ENCODE data around the gene LHFPL6.

Gene LHFPL6

GRCh38 chr13:39602614-39603366 is at the start of gene LHFPL6:
TSS of gene LHFPL6 (minus strand) at chr13:39603193.
- DNase-seq, result peak; percentile 41

GRCh38 chr13:39646122-39646521 is 43.1 kb upstream of the LHFPL6 start:
- no peak for DNase-seq

GRCh38 chr13:39641645-39642044 is 38.7 kb upstream of the LHFPL6 start:
- no peak for DNase-seq

- DNase-seq, result no peak
These were observed 34.9 kb upstream of the LHFPL6 start for GRCh38 chr13:39637890-39638289.

- no peak for DNase-seq
These were observed 32.6 kb upstream of the LHFPL6 start for GRCh38 chr13:39635564-39635963.

- no peak for DNase-seq
These were observed 30.0 kb upstream of the LHFPL6 start for GRCh38 chr13:39632994-39633393.

GRCh38 chr13:39631307-39631706 is 28.3 kb upstream of the LHFPL6 start:
- DNase-seq, result no peak

- DNase-seq, result no peak
These were observed 20.5 kb upstream of the LHFPL6 start for GRCh38 chr13:39623466-39623865.

- DNase-seq, result no peak
These were observed 15.6 kb upstream of the LHFPL6 start for GRCh38 chr13:39618561-39618960.

- no peak for DNase-seq
These were observed 13.2 kb upstream of the LHFPL6 start for GRCh38 chr13:39616087-39616694.

- no peak for DNase-seq
These were observed 9.1 kb upstream of the LHFPL6 start for GRCh38 chr13:39612023-39612637.

GRCh38 chr13:39607876-39608275 is 4.9 kb upstream of the LHFPL6 start:
- no peak for DNase-seq

GRCh38 chr13:39605677-39606320 is 2.8 kb upstream of the LHFPL6 start:
- no peak for DNase-seq

- no peak for DNase-seq
These were observed 1.8 kb upstream of the LHFPL6 start for GRCh38 chr13:39604756-39605155.

- DNase-seq, result no peak
These were observed 493 bp upstream of the LHFPL6 start for GRCh38 chr13:39603424-39603947.

GRCh38 chr13:39602277-39602613 is 748 bp downstream of the LHFPL6 start:
- no peak for DNase-seq

- no peak for DNase-seq
These were observed 1.4 kb downstream of the LHFPL6 start for GRCh38 chr13:39601636-39602035.

GRCh38 chr13:39600766-39601165 is 2.2 kb downstream of the LHFPL6 start:
- DNase-seq, result no peak

- no peak for DNase-seq
These were observed 3.2 kb downstream of the LHFPL6 start for GRCh38 chr13:39599842-39600241.

- DNase-seq, result no peak
These were observed 4.0 kb downstream of the LHFPL6 start for GRCh38 chr13:39599012-39599411.

GRCh38 chr13:39597838-39598237 is 5.2 kb downstream of the LHFPL6 start:
- no peak for DNase-seq

GRCh38 chr13:39596685-39597084 is 6.3 kb downstream of the LHFPL6 start:
- no peak for DNase-seq

- no peak for DNase-seq
These were observed 6.8 kb downstream of the LHFPL6 start for GRCh38 chr13:39596176-39596575.
